Endothelial cell of umbilical vein (primary cell): ENCODE data around the gene ORM2. TPM values are rescaled to one million over a fixed set of nuclear protein-coding genes. Genes with fewer than 3 reads are reported as not detected.

ENCODE experiments used
- BruUV-seq: library from RNA; stranded (reverse); fragments of 400-500 nt; replicated peaks from 2 replicates; lab custom pipeline; 2021; lab: Mats Ljungman, UMichigan
- CTCF ChIA-PET: fragments of 300-600, 350-600 bp; sonication (Branson Sonifier 250); formaldehyde crosslinking; loops from one replicate; lab custom pipeline; 2021; ENCODE audit warnings: antibody characterized with exemption, inconsistent platforms; lab: Charles Lee
- POLR2A ChIA-PET: fragments of 300-600, 350-600 bp; sonication (Branson Sonifier 250); formaldehyde crosslinking; loops from one replicate; lab custom pipeline; 2021; ENCODE audit warnings: antibody characterized with exemption, inconsistent platforms; lab: Charles Lee
- DNase-seq: peaks from one replicate; pipeline ENCODE4 v3.0.0-alpha.2; 2011; ENCODE audit warnings: low read depth, low spot score
- FAIRE-seq: peaks from 2 replicates; lab custom pipeline; 2011; peaks lifted over from hg19 to GRCh38; lab: Jason Lieb, UNC
- H2AFZ ChIP-seq: 2 replicates; pipeline ENCODE4 v1.6.0; 2012; ENCODE audit warnings: low read depth, low read length, control low read depth, inconsistent platforms
- H3K27ac ChIP-seq: 2 replicates; pipeline ENCODE4 v1.5.1; 2011; ENCODE audit warnings: low read depth, mild to moderate bottlenecking, control low read depth, low read length, moderate library complexity; ENCODE audit not compliant: insufficient read depth
- H3K27me3 ChIP-seq, 2 experiments: 2 replicates each; pipeline versions ENCODE4 v1.6.0 to v1.6.1; 2011; ENCODE audit warnings: low read length in 2 of 2, mixed read lengths in 1 of 2; ENCODE audit not compliant: control insufficient read depth in 2 of 2, insufficient read depth in 2 of 2
- H3K36me3 ChIP-seq, 2 experiments: 2 replicates in 1 of 2; 3 replicates in 1 of 2; pipeline ENCODE4 v1.5.1; 2011; ENCODE audit warnings: low read length in 2 of 2, mild to moderate bottlenecking in 1 of 2, moderate library complexity in 1 of 2; ENCODE audit not compliant: control insufficient read depth in 2 of 2, insufficient read depth in 2 of 2; ENCODE audit errors: extremely low read depth in 1 of 2
- H3K4me1 ChIP-seq: 3 replicates; pipeline ENCODE4 v1.5.1; 2011; ENCODE audit warnings: mild to moderate bottlenecking, low read length; ENCODE audit not compliant: control insufficient read depth, insufficient read depth; ENCODE audit errors: extremely low read depth
- H3K4me2 ChIP-seq: 2 replicates; pipeline ENCODE4 v1.6.1; 2011; ENCODE audit warnings: low read length, control low read depth, mixed read lengths; ENCODE audit not compliant: insufficient read depth
- H3K4me3 ChIP-seq, 3 experiments: fragments of 200-600 bp in 1 of 3; sonication (generic), shearing (Covaris generic) in 1 of 3; replicated peaks in 1 of 3; 2 replicates each; pipeline ENCODE4 v1.5.1; 2011 to 2016; ENCODE audit warnings: control low read depth in 3 of 3, low read length in 3 of 3, mild to moderate bottlenecking in 2 of 3, inconsistent platforms in 1 of 3, low read depth in 1 of 3, moderate library complexity in 1 of 3; ENCODE audit not compliant: insufficient read depth in 1 of 3
- H3K79me2 ChIP-seq: 2 replicates; pipeline ENCODE4 v1.6.0; 2012; ENCODE audit warnings: low read length, inconsistent platforms; ENCODE audit not compliant: control insufficient read depth, insufficient read depth
- H3K9ac ChIP-seq: replicated peaks from 2 replicates; pipeline ENCODE3; 2011; ENCODE audit warnings: low read length, control low read depth; ENCODE audit not compliant: insufficient read depth; ENCODE audit errors: extremely low read depth
- H3K9me1 ChIP-seq: replicated peaks from 3 replicates; pipeline ENCODE4 v1.6.0; 2011; ENCODE audit warnings: mild to moderate bottlenecking, low read length; ENCODE audit not compliant: control insufficient read depth, insufficient read depth; ENCODE audit errors: extremely low read depth
- H3K9me3 ChIP-seq: replicated peaks from 2 replicates; pipeline ENCODE4 v1.5.1; 2012; ENCODE audit warnings: low read length, inconsistent platforms; ENCODE audit not compliant: control insufficient read depth, insufficient read depth
- H4K20me1 ChIP-seq: replicated peaks from 2 replicates; pipeline ENCODE3; 2011; ENCODE audit warnings: mild to moderate bottlenecking, low read length; ENCODE audit not compliant: control insufficient read depth, insufficient read depth; ENCODE audit errors: extremely low read depth
- CTCF ChIP-seq, 2 donors: IDR thresholded peaks; 1 replicate in 1 of 2; 2 replicates in 1 of 2; pipeline ENCODE4 v1.5.1; 2011; ENCODE audit warnings: low read length in 2 of 2, mild to moderate bottlenecking in 2 of 2, moderate library complexity in 2 of 2, control low read depth in 1 of 2, inconsistent platforms in 1 of 2, low read depth in 1 of 2; ENCODE audit not compliant: insufficient read depth in 1 of 2; ENCODE audit errors: extremely low read depth in 1 of 2
- EZH2 ChIP-seq: IDR thresholded peaks from 2 replicates; pipeline ENCODE4 v1.6.1; 2012; ENCODE audit warnings: borderline replicate concordance, low read depth, mild to moderate bottlenecking, moderate library complexity, low read length, inconsistent platforms; ENCODE audit not compliant: severe bottlenecking
- FOS ChIP-seq: IDR thresholded peaks from 2 replicates; pipeline ENCODE4 v1.6.1; 2011; ENCODE audit warnings: mild to moderate bottlenecking, low read length, moderate library complexity, borderline replicate concordance; ENCODE audit not compliant: insufficient read depth
- GATA2 ChIP-seq: IDR thresholded peaks from 2 replicates; pipeline ENCODE4 v1.7.0; 2011; ENCODE audit warnings: low read depth, mild to moderate bottlenecking, moderate library complexity, mixed read lengths, low read length; ENCODE audit not compliant: insufficient read length, insufficient read depth
- JUN ChIP-seq: IDR thresholded peaks from 2 replicates; pipeline ENCODE4 v1.6.1; 2011; ENCODE audit warnings: borderline replicate concordance, low read depth; ENCODE audit not compliant: insufficient read length, insufficient read depth
- MYC ChIP-seq: IDR thresholded peaks from one replicate; pipeline ENCODE4 v1.6.1; 2011; ENCODE audit warnings: mild to moderate bottlenecking, low read depth, low read length
- POLR2A ChIP-seq: IDR thresholded peaks from 2 replicates; pipeline ENCODE4 v1.6.1; 2012; ENCODE audit warnings: low read depth, mild to moderate bottlenecking, control low read depth, low read length
- POLR2AphosphoS5 ChIP-seq: IDR thresholded peaks from 2 replicates; pipeline ENCODE4 v1.6.1; 2012; ENCODE audit warnings: low read depth, mild to moderate bottlenecking, control low read depth, low read length, moderate library complexity; ENCODE audit not compliant: insufficient read depth
- dilution Hi-C: fragments of 300-500 bp; cut with MboI; formaldehyde crosslinking; loops from one replicate; pipeline ENCODE4 v1.15.0; 2019; ENCODE audit warnings: low sequenced_read_pairs; ENCODE audit not compliant: extremely low pct_ligation_motif_present
- intact Hi-C: fragments of 100-400 bp; cut with micrococcal nuclease; formaldehyde crosslinking; loops from one replicate; pipeline ENCODE4 v1.10.0; 2022
- polyA plus RNA-seq, 4 experiments: library from polyadenylated mRNA; depleted of rRNA in 3 of 4; stranded (reverse) in 3 of 4; unstranded in 1 of 4; fragments of >200 nt; gene quantifications; 2 replicates each; pipeline versions ENCODE4 v1.2.1 to v1.2.3, GENCODE V29; 2011 to 2012; ENCODE audit warnings: missing spikeins in 1 of 4
- total RNA-seq: library from RNA; stranded (reverse); gene quantifications from 2 replicates; pipeline ENCODE4 v1.2.3, GENCODE V29; 2021
- TF ChIP-seq, protein P1 (sequence below): IDR thresholded peaks from 2 replicates; pipeline ENCODE4 v1.6.1; 2011; ENCODE audit not compliant: insufficient read depth, insufficient read length

ORM2 gene
- total and polyA plus RNA-seq, 2 donors (not counting 3 experiments of a cell fraction or from before 2014, with no cell fraction given): not detected

DNA sequence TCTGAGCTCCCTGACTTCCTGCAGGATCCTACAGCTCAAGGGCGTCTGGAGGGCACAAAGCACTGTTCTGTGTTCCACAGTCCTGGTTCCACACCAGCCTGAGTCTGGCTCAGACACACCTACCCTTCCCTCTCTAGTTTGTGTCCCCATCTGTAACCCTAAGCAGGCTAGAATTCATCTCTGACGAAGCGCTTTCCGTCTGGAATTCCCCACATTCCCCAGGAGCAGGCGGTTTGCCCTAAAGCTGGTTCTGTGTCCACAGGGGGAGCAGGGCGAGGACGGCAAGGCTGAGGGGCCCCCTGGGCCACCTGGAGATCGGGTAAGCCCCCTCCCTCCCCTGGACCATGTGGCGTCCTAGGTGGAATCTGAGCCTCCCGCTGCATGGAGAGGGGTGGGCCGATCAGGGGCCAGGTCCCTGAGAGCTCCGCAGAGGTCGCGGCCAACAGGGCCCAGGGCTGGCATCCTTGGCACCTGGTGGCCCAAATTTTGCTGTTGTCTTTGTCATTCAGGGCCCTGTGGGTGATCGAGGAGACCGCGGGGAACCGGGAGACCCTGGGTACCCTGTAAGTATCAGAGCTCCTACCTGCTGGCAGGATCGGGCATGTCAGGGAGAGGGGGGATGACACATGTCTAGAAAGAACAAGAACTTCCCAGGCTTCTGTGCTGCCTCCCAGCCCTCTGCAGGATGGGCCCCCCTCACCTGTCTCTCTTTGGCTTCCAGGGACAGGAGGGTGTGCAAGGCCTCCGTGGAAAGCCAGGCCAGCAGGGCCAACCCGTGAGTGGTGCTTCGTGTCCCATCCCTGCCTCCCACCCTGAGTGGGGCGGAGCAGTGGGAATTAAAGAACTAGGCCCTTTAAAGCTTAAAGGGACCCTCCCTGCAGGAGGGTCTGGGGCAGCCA lies 41.2 kb upstream of the ORM2 start:
- no peak overlapping the region for H3K4me3 ChIP-seq
- no peaks in the 10 kb centered on the region for H3K4me1 ChIP-seq
- no peak overlapping the region for H3K9ac ChIP-seq
- no peak for DNase-seq
- H3K9me1 ChIP-seq: no peaks in the 10 kb centered on the region
- H3K79me2 ChIP-seq: no peaks in the 10 kb centered on the region
- H3K9me3 ChIP-seq: no peaks in the 10 kb centered on the region
- H3K27me3 ChIP-seq: no peaks in the 10 kb centered on the region
- H3K4me2 ChIP-seq: no peak overlapping the region
- TF ChIP-seq MYC (no peak), EZH2 (no peak), POLR2AphosphoS5 (no peak), JUN (no peak), POLR2A (no peak)
- dilution Hi-C loops (loop anchor here (25.0 kb wide), 1 partner anchor 201 kb away; the partner anchor contains the start of genes AMBP and KIF12), intact Hi-C loops (loop anchor here (5.0 kb wide), 2 partner anchors 51 to 66 kb away; no protein-coding TSS in a partner anchor)
- no TSS peak for BruUV-seq
- CTCF ChIA-PET: interaction anchor here (1.2 to 5.3 kb wide), 5 partner anchors 50 to 206 kb away, joined by 3 to 277 read pairs (median 8); partner anchors contain the start of gene COL27A1
- no peak overlapping the region for H3K27ac ChIP-seq
- H2AFZ ChIP-seq: no peak overlapping the region
- FAIRE-seq: no peak
- H4K20me1 ChIP-seq: no peaks in the 10 kb centered on the region
- H3K36me3 ChIP-seq: peaks cover 2 to 6% of the 10 kb centered on the region in 2 experiments
- POLR2A ChIA-PET: no interaction called here

- no peaks in the 10 kb centered on the region for H3K4me1 ChIP-seq
- ChIA-PET POLR2A (no interaction called here), CTCF (interaction anchor here (2.3 to 5.3 kb wide), 4 partner anchors 9 to 207 kb away, joined by 18 to 277 read pairs (median 91); partner anchors contain the start of gene COL27A1)
- no peak overlapping the region for H3K9ac ChIP-seq
- DNase-seq (no peak), FAIRE-seq (no peak)
- no peak overlapping the region for H3K4me2 ChIP-seq
- H3K27me3 ChIP-seq: no peaks in the 10 kb centered on the region
- dilution Hi-C loops: loop anchor here (25.0 kb wide), 1 partner anchor 202 kb away; the partner anchor contains the start of genes AMBP and KIF12
- peaks cover 2 to 6% of the 10 kb centered on the region in 2 experiments for H3K36me3 ChIP-seq
- H4K20me1 ChIP-seq: no peaks in the 10 kb centered on the region
- no peaks in the 10 kb centered on the region for H3K79me2 ChIP-seq
- H3K9me3 ChIP-seq: no peaks in the 10 kb centered on the region
- no peaks in the 10 kb centered on the region for H3K9me1 ChIP-seq
- no TSS peak for BruUV-seq
- no peak overlapping the region for H3K27ac ChIP-seq
- intact Hi-C loops: loop anchor here (5.0 kb wide), 2 partner anchors 52 to 67 kb away; no protein-coding TSS in a partner anchor
- no peak overlapping the region for H3K4me3 ChIP-seq
- no peak overlapping the region for H2AFZ ChIP-seq
- TF ChIP-seq, protein P1, sequence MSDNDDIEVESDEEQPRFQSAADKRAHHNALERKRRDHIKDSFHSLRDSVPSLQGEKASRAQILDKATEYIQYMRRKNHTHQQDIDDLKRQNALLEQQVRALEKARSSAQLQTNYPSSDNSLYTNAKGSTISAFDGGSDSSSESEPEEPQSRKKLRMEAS: no peak
- TF ChIP-seq MYC (no peak), FOS (no peak), POLR2A (no peak), POLR2AphosphoS5 (no peak), JUN (no peak), GATA2 (no peak), CTCF (IDR thresholded peaks at IDR 0.05; ENCODE audit: extremely low read depth in 1 of 2, insufficient read depth in 1 of 2, low read depth in 1 of 2, low read length in 2 of 2) (no peak), EZH2 (no peak)
These were observed 40.6 kb upstream of the ORM2 start for GRCh38 chr9:114289106-114289505.
